HG02798 (cell line): ENCODE data around the gene LRTM2.
"Not testable (repeated sequence)": the region's sequence is repeated elsewhere in the genome, so short reads cannot be mapped to it uniquely, and the experiment has no call there.

ENCODE experiments used
- ATAC-seq: cut with Tn5 transposase; IDR thresholded peaks from one replicate; pipeline ENCODE4 v1.9.1; 2021; ENCODE audit warnings: mild to moderate bottlenecking; ENCODE audit not compliant: unreplicated experiment, poor library complexity

The LRTM2 gene

DNA sequence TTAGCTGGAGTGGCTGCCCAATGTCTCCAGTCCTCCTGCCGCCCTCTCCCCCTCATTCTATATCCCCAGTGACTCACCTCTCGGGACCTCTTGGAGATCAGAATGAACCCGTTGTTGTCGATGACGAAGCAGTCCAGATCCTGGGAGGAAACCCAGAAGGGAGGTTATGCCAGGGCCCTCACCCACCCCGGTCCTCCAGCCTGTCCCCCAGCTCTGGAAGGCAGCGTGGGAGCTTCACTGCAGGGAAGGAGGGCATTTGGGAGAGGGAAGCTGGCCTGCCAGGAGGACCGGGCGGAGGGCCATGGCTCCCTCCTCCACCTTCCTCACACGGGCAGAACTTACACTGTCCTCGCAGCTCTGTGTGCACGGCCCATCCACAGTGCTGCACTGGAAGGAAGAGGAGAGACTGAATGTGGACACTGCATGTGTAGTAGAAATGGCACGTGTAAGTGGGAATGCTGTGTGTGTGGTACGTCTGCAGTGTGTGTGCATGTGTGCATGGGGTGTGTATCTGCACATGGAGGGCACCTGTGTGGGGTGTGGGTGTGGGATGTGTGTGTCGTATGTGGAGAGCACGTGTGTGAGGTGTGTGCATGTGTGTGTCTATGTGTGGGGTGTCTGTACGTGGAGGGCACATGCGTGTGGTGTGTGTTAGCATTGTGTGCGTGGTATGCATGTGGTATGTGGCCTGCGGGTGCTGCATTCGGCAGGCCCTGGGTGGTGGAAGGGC, 10.0 kb upstream of the LRTM2 start:
- no peak for ATAC-seq

DNA sequence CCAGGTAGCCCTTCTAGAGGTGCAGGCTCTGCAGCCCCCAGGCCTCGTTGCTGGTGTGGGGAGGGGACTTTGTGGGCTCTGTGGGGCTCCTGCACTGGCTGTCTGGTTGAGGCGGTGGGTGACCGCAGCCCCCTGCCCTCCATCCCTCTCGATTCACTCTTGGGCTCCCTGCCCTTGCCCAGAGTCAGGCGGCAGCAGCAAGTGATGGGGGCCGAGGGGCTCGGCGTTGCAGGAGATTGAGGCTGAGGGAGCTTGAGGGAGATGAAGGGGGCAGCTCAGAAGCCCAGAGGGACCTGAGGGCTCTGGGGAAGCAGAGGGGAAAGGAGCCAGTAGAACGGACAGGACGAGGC, 9.5 kb upstream of the LRTM2 start:
- ATAC-seq, result no peak

DNA sequence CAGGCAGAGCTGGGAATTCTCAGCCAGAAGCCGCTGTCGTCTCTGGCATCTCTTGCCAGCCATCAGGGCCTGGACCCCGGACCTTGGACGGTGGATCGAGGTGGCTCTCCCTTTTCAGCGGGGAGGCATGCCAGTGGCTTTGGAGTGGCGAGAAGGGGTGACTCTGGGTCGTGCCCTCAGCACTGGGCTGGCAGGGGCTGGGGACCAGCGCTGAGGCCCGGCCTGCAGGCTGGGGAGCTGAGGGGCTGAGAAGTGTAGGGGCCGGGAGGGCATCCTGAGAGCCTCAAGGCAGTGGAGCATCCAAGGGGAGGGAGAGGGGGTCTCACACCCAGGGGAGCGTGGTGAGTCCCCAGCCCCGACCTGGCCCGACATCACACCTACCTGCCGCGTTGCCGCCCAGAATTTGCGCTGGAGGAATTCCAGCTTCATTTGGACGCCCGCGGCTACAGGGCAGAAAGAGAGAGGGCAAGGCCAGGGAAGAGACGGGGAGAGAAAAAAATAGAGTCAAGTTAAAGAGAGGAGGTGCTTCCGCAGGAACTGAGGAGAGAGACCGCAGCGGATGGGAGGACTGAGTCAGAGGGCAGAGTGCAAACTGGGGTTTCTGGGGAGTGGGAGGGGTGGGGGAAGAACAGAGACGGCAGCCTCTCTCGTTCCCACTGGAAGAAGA, 9.0 kb upstream of the LRTM2 start:
- no peak for ATAC-seq

DNA sequence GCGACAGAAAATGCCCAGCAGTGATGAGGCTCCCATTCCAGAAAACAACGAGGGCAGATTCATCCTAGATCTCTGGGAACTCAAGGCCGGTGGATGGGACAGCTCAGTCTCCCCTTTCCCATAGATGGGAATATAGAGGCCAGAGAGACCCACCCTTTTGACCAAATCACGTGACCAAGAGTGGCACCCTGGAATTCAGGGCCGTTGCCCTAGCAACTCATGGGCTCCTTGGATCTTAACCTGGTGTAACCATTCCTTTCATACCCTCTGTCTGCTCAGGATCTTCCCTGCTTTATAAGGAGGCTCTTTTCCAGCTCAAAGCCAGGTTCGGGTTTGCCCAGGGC, 8.4 kb upstream of the LRTM2 start:
- ATAC-seq, result no peak

DNA sequence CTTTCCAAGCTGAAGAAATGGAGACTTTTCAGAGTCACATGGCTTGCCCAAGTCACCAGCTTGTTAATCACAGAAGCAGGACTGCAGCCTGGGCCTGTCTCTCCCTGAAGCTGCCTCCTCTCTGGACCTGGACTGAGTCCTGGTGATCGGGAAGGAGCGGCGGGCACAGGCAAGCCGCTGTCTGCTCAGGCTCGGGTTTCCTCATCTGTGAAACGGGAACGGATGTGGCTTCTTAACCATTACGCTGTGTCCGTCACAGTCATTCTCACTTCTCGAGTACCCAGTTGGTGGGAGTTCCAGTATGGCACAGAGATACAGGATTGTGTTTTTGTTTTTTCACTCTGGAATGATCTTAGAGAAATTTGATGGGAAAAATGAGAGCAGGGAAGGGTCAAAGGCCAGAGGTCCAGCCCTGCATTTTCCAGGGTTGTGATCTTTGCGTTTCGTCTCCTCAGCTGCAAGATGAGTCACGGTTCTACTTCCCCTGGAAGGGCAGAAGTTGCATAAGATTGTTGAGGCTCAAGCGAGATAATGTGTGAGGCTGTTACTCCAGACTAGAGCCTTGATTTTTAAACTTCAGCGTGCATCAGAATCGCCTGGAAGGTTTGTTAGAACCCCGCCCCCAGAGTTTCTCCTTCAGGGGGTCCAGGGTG, 7.6 kb upstream of the LRTM2 start:
- ATAC-seq, result no peak

DNA sequence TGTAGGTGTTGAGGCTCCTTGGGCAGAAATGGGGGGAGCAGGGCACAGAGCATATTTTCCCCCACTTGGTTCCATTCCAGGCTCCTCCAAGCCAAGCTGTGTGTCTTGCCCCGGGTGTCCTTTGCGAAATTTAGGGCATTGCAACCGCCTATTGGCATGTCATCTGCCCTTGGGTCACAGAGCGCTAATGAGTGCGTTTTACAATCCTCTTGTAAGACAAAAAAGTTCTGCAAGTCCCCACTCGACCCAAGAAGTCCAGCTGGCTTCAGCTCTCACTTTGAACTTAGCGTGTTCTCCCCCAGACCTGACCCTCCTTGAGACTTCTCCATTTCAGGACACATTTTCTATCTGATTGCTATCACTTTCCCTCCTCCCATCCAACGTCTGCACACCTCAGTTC, 6.1 kb upstream of the LRTM2 start:
- no peak for ATAC-seq

DNA sequence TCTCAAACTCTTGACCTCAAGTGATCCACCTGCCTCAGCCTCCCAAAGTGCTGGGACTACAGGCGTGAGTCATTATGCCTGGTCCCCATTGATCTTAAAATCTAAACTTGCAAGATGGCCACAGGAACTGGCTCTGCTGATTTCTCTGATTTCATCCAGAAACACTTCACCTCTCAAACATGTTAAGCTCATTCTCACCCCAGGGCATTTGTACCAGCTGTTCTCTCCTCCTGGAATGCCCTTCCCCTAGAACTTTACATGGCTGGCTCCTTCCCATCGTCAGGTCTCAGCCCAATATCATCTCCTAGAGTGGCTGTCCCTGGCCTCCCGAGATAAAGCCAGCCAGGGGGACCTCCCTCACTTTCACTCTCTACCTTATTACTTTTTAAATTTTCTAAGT, 5.3 kb upstream of the LRTM2 start:
- ATAC-seq, result no peak

DNA sequence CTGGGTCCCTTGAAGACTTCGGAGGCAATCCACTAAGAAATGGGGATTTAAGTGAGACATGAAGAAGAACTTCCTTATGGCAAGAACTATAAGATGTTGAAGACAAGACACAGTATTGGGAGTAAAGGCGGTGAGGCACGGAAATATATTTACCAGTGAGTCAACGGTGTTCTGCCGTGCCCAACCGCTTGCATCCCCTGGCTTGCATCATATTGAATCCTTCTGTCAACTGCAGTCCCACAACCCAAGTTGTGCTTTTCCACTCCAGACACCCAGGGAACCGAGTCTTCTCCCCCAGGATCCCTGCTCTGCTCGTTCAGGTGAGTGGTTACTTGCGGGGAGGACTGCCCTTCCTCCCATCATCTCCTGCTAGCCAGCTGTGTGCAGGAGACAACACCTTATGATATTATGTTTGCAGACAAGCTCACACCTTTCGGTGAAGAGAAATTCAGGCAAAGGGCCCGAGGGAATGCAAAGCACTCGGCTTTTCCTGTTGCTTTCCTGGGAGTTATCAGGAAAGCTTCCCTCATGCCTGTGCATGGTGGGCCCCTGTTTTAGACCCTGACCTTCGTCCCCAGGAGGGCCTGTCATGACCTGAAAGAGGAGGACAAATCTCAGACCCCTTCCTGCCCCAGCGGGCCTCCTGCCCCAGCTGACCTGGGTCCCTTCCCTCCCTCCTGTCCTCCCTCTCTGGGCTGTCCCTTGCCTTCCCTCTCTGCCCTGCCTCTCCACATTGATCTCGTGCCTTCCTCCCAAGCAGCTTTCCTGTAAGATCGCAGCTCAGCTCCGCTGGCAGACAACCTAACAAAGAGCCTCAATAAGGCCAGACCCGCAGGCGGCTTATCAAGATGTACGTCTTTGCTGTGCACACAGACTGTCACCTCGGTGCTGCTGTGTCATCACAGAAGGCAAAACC, 4.3 kb upstream of the LRTM2 start:
- no peak for ATAC-seq

DNA sequence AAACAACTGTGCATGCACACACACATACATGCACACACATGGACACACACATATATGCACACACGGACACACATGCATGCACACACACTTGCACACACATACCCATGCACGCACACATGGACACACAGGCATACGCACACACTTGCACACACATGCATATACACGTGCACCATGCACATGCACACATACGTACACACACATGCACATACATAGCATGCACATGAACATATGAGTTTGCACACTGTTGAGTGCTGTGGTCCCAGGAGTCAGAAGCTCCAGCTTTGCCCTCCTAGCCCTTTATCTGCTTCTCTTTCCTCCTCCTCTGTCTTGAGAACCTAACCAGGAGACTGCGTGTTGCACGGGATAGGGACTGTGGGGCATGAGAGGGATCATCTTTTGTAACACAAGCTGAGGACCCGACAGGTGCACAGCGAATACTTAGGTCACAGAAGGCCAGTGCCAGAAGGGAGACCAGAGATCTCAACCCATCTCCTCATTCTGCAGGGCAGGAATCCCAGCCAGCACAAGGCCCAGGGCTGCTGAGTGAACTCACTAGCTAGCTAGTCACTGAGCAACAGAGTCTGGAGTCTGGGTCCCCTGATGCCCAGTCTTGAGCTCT, 3.5 kb upstream of the LRTM2 start:
- ATAC-seq, result no peak

DNA sequence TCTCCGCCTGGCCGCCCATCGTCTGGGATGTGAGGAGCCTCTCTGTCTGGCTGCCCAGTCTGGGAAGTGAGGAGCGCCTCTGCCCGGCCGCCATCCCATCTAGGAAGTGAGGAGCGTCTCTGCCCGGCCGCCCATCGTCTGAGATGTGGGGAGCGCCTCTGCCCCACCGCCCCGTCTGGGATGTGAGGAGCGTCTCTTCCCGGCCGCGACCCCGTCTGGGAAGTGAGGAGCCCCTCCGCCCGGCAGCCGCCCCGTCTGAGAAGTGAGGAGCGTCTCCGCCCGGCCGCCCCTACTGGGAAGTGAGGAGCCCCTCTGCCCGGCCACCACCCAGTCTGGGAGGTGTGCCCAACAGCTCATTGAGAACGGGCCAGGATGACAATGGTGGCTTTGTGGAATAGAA, 2.4 kb upstream of the LRTM2 start:
- ATAC-seq, result not testable (repeated sequence)

DNA sequence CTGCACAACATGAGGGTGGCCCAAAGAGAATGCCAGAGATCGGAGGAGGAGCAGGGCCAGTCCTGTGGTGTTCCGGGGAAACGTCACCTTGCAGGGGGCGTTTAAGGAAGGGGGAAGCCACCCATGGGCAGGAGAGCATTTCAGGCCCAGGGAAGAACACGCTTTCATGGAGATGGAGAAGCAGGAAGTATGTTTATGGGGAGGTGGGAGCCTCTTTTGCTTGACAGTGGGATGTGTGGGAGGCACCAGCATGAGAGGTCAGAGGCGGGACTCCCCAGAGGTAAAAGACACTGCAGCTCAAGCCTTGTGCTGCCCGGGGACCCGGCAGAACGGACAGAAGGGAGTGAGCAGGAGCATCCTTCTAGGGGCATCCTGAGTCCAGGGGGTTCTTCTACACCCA, 1.3 kb upstream of the LRTM2 start:
- ATAC-seq, result no peak

DNA sequence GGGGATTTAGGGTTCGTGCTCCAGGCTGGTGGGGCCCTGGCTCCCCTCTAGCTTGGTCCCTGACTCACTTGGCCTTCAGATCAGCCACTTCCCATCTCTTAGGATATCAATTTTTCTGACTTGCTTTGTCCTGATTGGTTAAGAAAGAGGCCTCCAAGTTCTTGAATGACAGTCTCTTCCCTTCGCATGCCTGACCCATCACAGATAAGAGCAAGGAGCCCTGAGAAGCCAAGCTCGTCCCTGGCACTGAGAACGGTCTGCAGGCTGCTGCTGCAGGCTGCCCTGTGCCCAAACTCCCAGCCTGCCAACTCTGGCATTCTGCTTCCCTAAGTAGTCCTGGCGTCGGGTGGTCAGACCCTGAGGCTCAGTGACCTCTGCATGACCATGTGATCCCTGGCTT, 794 bp upstream of the LRTM2 start:
- no peak for ATAC-seq

DNA sequence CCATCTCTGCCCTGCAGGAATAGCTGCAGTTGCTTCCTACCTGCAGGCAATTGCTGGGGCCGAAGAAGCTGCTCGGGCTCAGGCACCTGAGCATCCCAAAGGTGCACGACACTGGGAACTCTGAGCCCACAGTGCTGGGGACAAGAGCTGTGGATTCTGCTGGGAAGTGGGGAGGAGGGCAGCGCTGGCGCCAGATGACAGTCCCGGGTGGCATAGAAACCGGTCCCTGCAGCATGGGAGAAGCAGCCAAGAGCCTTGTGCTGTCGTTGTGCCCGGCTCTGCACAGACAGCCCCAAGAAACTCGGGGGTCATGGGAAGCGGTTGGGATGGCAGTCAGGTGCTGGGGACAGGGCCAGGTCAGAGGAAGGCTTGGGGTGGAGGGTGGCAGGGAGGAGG, 529 bp downstream of the LRTM2 start:
- ATAC-seq, result no peak

DNA sequence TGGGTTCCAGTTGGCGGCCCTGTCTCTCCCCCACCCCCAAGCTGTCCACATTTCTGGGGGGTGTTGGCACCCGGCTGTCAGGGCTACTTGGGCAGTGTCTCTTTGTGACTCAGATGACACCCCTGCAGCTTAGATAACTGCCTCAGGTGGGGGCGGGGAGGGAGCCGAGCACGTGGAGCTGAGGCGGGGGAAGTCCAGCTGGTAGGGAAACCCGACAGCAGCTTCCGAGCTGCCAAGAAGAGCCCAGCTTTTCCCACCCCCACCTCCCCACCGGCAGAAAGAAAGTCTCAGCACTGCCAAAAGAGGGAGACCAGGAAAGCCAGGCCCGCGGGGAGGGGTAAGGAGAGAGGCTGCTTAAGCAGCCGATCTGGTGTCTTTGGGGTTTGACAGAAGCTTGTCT, 1.4 kb downstream of the LRTM2 start:
- no peak for ATAC-seq

DNA sequence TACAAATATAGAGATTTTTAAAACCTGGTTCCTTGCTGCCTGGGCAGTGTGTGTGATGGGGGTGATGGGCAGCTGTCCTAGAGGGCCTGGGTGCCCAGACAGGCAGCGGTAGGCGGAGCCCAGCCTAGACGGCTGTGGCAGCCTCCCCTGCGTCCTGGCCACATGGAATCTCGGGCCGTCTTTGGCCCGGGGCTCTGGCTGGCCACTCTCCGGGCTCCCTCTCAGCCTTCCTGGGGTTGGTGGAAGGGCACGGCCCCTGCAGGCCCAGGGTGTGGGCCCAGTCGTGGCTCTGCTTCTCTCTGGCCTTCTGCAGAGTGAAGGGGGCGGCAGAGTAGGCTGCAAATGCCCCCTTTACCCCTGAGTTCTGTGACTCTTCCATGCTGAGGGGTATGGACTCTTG, 2.3 kb downstream of the LRTM2 start:
- no peak for ATAC-seq

DNA sequence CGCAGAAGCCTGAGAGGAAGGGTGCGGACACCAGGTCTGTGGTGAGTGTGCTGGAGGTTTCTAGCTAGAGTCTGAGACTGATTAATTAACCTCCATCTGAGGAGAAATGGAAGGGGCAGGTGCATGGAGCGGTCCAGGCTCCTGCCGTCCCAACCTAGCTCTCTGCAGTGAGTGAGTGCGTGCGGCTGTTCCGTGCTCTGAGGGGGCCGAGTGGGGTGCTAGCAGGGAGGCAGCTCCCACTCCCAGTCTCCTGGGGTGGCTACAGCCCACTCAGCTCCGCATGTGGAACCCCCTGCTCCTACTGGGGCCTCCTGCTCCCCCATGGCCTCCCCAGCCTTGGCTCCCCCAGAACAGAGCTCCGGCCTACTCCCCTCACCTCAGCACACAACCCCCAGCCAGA, 2.9 kb downstream of the LRTM2 start:
- no peak for ATAC-seq

DNA sequence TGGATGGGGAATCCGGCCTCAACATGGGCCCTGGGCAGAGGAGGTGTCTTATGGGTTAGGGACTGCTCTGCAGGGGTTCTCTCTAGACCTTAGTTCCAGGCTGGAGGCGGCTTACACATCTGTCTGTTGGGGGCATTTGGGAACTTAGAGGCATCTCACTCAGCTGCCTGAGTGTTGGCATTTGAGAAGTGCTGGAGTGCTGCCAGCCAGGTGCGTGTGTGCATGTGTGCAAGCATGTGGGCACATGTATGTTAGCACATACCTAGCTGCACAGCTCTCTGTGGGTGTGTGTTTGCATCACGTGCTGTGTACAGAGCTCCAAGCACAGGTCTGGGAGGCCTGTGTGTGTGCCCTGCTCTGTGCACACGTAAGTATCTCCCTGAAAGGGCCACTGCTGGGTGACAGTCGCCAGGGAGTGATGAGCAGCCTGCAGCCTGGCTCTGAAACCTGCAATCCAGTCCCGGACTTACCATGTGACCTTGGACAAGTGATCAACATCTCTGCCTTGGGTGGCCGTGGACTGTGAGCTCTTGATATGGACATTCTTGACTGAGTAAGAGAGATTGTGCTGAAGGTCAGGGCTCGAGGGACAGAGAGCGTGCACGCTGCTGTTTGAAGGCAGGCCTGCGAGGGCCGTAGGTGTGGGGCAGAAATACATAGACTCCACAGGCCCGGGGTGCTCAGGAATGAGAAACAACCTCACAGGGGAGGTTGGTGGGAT, 5.2 kb downstream of the LRTM2 start:
- ATAC-seq, result no peak

DNA sequence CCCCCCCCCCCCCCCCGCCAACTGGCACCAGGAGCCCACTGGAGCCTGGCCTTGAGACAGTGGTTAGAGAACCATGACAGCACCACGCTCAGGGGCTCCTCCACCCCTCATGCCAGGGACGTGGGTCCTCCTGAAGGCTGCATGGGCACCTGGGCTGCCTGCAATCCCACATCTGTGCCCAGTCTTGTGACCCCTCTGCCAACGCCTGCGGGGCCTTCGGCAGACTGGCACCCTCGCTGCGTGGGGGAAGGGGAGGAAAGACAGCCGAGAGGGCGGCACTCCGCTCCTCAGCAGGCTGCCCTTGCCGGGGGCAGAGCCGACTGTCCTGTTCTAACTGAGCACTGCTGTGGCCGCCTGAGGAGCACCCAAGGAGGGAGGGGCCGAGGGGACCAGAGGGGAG, 6.0 kb downstream of the LRTM2 start:
- no peak for ATAC-seq

DNA sequence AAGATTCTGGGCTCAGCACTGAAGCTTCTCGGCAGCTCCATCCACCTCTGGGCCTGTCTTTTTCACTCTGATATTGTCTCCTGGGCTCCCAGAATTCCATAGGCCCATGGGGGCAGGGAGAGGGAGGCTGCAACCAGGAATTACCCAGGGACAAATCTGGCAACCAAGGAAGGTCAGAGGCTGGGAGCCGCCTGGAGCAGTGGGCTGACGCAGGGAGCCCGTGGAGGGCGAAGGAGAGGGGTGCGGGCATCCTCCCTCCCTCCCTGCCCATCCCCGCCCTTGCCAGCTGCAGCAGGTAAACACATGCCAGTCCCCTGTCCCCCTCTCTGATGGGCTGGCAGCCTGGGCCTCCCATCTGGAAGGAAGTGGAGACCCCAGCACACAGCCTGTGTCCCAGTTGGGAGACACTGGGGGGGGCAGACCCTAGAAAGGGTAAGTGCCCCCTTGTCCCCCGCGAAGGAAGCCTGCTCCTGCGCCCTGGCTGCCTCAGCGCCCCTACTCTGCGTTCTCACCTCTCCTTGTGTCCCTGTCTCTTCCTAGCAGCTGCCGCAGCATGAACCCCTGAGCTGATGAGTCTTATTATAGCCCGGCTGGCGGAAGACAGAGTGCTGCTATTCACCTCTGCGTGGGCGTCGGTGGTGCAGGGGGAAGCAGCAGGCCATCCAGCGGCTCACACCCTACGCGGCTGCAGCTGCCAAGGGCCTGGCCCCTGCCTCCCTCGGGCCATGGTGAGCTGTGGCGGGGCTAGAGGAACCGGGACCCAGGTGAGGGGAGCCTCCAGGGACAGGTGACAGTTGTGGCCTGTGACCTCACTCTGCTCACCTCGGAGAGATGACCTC, 6.7 kb downstream of the LRTM2 start:
- ATAC-seq, result no peak
